ENCODE results near the gene DDA1.
"Not testable (repeated sequence)": the region's sequence is repeated elsewhere in the genome, so short reads cannot be mapped to it uniquely, and the experiment has no call there.

DDA1 gene

DNA sequence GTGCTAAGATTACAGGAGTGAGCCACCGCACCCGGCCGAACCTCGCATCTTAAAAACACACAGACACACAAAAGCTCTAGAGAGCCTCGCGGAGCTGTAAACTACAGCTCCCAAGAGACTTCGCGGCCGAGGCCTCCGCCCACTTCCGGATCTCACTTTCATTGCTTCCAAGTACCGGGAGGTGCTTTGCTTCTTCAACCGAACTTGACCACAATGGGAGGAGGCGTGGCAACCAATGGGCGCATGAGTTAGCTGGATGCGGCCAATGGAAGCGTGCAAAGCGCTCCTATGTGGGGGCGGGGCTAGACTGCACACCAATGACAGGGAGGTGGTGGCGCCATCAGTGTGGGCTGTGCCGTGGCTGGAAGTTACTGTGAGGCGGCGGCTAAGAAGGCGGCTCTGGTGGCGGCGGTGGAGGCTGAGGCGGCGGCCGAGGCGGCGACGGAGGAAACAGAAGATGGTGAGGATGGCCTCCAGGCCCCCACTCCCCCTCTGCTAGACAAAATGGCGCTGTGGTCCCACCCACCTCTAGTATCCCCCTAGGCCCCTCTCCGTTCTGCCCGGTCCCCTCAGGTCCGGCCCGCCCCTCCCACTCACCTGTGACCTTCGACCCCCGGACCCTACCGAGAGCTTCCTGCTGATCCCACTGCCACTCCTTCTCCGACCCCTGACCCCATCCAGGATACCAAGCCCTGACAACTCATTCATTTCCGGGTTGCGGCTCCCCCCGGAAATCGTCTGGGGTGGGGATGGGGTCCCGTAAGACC lies at the start of gene DDA1:
TSS of gene DDA1 (plus strand) at position 366 of the 767 bp plus-strand sequence. CDS start at position 458, 92 bp downstream.
- Mint-ChIP-seq H3K36me3 (peaks cover 57% of the 10 kb centered on the region), H3K9me3 (no peaks in the 10 kb centered on the region), H3K4me3 (peak within 1 kb of the TSS; percentile 88), H3K4me1 (peaks cover 55% of the 10 kb centered on the region), H3K27ac (peak within 1 kb of the TSS; percentile 91)
- peak; percentile 87 to 98 for DNase-seq (ENCODE audit: low spot score in 2 of 2)
- peak; percentile 84 for ATAC-seq

DNA sequence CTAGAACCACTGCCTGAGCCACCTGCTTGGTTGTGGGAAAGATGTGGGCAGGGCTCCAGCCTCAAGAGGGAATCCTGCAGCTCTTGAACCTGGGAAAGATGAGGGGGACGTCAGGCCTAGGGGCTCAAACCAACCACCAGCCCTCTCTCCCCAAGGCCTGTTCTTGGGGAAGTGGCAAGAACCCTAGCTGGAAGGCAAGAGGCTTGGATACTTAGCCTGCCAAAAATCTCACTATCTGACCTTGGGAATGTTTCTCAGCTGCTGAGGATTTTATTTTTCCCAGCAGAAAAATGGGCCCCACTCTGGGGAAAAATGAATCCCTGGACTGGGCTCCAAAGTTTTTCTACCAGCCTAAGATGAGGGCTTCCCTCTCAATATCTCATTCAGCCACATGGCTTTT lies 49.4 kb upstream of the DDA1 start:
- DNase-seq (ENCODE audit: low spot score in 2 of 2): no peak
- Mint-ChIP-seq H3K4me3 (no peak overlapping the region), H3K9me3 (no peaks in the 10 kb centered on the region), H3K4me1 (peaks cover 13% of the 10 kb centered on the region), H3K27ac (no peak overlapping the region), H3K36me3 (peaks cover 4% of the 10 kb centered on the region)
- no peak for ATAC-seq

GRCh38 chr19:17260842-17261325 lies 48.5 kb upstream of the DDA1 start:
- DNase-seq (ENCODE audit: low spot score in 2 of 2): peak; percentile 93 to 94

DNA sequence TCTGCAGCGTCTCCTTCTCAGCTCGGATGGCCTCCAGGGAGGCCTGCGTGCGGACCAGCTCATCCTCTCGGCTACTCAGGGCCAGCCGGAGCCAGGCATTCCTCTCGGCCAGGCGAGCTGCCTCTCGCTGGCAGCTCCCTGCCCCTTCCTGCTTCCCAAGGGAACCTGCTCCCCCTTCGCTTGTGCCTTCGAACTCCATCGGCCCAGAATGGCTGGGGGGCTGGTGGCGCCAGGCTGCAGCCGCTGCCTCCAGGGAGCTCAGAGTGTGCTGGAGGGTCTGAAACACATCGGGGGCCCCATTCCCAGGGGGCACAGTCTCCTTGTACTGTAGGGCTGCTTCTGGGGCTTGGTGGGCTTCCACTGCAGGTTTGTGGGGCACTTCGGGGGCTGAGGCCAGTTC lies 46.8 kb upstream of the DDA1 start:
- Mint-ChIP-seq H3K9me3 (no peaks in the 10 kb centered on the region), H3K4me1 (peaks cover 22% of the 10 kb centered on the region), H3K4me3 (no peak overlapping the region), H3K27ac (no peak overlapping the region), H3K36me3 (peaks cover 12% of the 10 kb centered on the region)
- ATAC-seq (no peak), DNase-seq (ENCODE audit: low spot score in 2 of 2) (no peak)

More at GRCh38 chr19:17260842-17261325, 48.5 kb upstream of the DDA1 start:
- Mint-ChIP-seq H3K27ac (peak overlapping the region; percentile 6), H3K4me3 (no peak overlapping the region), H3K9me3 (no peaks in the 10 kb centered on the region), H3K4me1 (peaks cover 13% of the 10 kb centered on the region), H3K36me3 (peaks cover 4% of the 10 kb centered on the region)
- peak; percentile 98 for ATAC-seq

DNA sequence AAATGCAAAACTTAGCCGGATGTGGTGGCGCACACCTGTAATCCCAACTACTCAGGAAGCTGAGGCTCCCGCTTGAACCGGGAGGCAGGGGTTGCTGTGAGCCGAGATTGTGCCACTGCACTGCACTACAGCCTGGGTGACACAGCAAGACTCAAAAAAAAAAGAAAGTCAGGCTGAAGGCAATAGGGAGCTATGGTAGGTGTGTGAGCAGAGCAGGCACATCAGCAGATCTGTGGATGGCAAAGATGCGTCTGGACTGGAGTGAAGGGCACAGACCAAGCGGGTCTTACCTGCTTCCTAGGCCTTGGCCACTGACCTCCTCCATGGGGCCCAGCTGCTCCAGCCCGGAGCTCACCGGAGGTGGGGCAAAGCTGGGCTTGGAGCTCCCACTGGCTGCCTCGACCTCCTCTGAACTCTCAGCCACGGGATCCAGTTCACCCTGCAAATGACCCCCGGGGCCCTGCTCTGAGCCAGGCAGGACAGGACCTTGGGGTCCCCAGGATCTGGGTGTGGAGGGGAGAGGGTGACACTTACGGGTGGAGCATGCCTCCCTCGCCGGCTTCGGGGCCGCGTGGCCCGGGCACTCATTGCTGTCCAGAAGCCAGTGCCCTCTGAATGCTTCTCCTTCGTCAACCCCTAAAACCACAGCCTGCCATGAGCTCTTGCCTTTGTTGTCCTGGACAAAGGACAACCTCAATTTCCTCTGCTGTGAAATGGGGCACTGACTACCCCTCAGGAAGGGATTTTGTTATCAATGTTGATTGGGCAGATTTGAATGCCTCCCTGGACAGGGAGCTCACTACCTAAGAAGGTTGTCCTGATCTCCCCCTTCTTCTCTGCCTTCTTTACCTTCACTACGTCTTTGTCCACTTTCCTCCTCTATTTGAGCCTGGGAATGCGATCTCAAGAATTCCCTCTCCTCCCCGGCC lies 45.4 kb upstream of the DDA1 start:
- ATAC-seq: no peak
- Mint-ChIP-seq H3K27ac (peak overlapping the region; percentile 80), H3K36me3 (peaks cover 21% of the 10 kb centered on the region), H3K9me3 (no peaks in the 10 kb centered on the region), H3K4me1 (peaks cover 22% of the 10 kb centered on the region), H3K4me3 (no peak overlapping the region)
- DNase-seq (ENCODE audit: low spot score in 2 of 2): no peak

DNA sequence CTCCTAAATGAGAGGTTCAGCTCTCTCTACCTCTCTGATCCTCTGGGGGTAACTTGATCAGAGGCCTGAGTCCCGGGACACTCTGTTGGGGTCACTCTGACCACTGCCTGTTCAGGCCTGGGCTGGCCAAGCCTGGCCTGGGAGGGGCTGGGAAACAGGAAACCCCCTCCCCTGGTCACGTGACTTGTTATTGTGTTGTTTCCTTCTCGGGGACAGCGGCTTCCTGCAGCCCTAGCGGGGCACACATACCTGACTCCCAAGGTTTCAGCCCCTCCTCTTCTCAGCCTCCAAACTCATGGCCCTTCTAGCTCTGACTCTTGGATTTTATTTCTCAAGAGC lies 44.8 kb upstream of the DDA1 start, which contains the start of gene USHBP1:
TSS of gene USHBP1 (minus strand) at position 105 of the 339 bp plus-strand sequence. CDS start 446 bp downstream, outside the sequence.
- DNase-seq (ENCODE audit: low spot score in 2 of 2) (no peak), ATAC-seq (no peak)
- Mint-ChIP-seq H3K27ac (peak within 1 kb of the TSS; percentile 80), H3K9me3 (no peaks in the 10 kb centered on the region), H3K4me3 (no peak within 1 kb of the TSS), H3K36me3 (peaks cover 27% of the 10 kb centered on the region), H3K4me1 (peaks cover 22% of the 10 kb centered on the region)

DNA sequence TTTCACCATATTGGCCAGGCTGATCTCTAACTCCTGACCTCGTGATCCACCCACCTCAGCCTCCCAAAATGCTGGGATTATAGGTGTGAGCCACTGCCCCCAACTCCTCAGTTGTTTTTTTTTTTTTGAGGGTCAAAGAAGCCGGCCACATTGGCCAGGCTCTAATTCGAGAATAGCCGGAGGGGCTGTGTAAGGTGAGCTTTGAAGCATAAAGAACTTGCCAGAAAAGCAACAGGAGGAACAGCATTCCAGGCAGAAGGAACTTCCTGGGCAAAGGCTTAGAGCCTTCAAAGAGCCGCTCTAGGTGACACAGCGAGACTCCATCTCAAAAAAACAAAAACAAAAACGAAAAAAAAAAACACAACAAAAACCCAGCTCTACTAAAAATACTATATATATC lies 43.3 kb upstream of the DDA1 start:
- Mint-ChIP-seq H3K4me3 (no peak overlapping the region), H3K36me3 (peaks cover 41% of the 10 kb centered on the region), H3K4me1 (peaks cover 15% of the 10 kb centered on the region), H3K27ac (no peak overlapping the region), H3K9me3 (no peaks in the 10 kb centered on the region)
- ATAC-seq: no peak
- no peak for DNase-seq (ENCODE audit: low spot score in 2 of 2)

DNA sequence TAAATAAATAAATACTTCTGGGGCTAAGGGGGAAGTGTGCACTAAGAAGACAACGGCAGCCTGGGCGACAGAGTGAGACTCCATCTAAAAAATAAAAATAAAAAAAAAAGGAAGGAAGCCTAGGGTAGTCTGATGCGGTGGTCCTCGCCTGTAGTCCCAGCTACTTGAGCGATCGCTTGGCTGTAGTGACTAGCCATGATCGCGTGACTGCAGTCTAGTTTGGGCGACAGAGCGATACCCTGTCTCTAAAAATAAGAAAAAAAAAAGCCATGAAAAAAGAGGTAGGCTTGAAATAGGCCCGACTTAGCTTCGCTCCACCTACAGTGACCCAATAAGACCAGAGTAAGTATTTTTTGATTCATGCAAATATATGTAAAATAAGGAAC lies 42.8 kb upstream of the DDA1 start:
- ATAC-seq (peak; percentile 0), DNase-seq (ENCODE audit: low spot score in 2 of 2) (no peak)
- Mint-ChIP-seq H3K4me1 (peaks cover 12% of the 10 kb centered on the region), H3K4me3 (peak overlapping the region; percentile 79), H3K9me3 (no peaks in the 10 kb centered on the region), H3K36me3 (peaks cover 47% of the 10 kb centered on the region), H3K27ac (peak overlapping the region; percentile 79)

GRCh38 chr19:17266975-17267788 lies 42.2 kb upstream of the DDA1 start, which contains the start of gene BABAM1:
TSS of gene BABAM1 (plus strand) at chr19:17267443. CDS start at chr19:17268807, 1,364 bp downstream.
- Mint-ChIP-seq H3K4me3 (peak within 1 kb of the TSS; percentile 79), H3K27ac (peak within 1 kb of the TSS; percentile 79), H3K9me3 (no peaks in the 10 kb centered on the region), H3K36me3 (peaks cover 53% of the 10 kb centered on the region), H3K4me1 (peaks cover 12% of the 10 kb centered on the region)
- peak; percentile 95 for ATAC-seq
- peak; percentile 70 to 94 for DNase-seq (ENCODE audit: low spot score in 2 of 2)

GRCh38 chr19:17268754-17269153 lies 40.6 kb upstream of the DDA1 start:
- ATAC-seq (no peak), DNase-seq (ENCODE audit: low spot score in 2 of 2) (no peak)
- peaks cover 66% of the 10 kb centered on the region for H3K36me3 Mint-ChIP-seq
- H3K4me1 Mint-ChIP-seq: peaks cover 12% of the 10 kb centered on the region
- H3K27ac Mint-ChIP-seq: no peak overlapping the region
- no peaks in the 10 kb centered on the region for H3K9me3 Mint-ChIP-seq
- peak overlapping the region; percentile 79 for H3K4me3 Mint-ChIP-seq

- H3K4me1 Mint-ChIP-seq; DNase-seq (ENCODE audit: low spot score in 2 of 2); H3K27ac Mint-ChIP-seq; ATAC-seq; H3K4me3 Mint-ChIP-seq; H3K9me3 Mint-ChIP-seq: not testable (repeated sequence)
- peaks cover 84% of the 10 kb centered on the region for H3K36me3 Mint-ChIP-seq
Observed at GRCh38 chr19:17274892-17275291, 34.5 kb upstream of the DDA1 start.

- H3K4me1 Mint-ChIP-seq: no peaks in the 10 kb centered on the region
- H3K9me3 Mint-ChIP-seq: no peaks in the 10 kb centered on the region
- DNase-seq (ENCODE audit: low spot score in 2 of 2): no peak
- no peak overlapping the region for H3K27ac Mint-ChIP-seq
- no peak for ATAC-seq
- no peak overlapping the region for H3K4me3 Mint-ChIP-seq
- peaks cover 77% of the 10 kb centered on the region for H3K36me3 Mint-ChIP-seq
Observed at GRCh38 chr19:17275441-17276175, 33.8 kb upstream of the DDA1 start.

GRCh38 chr19:17279436-17279835 lies 29.9 kb upstream of the DDA1 start:
- no peak overlapping the region for H3K27ac Mint-ChIP-seq
- no peak overlapping the region for H3K4me3 Mint-ChIP-seq
- no peak for DNase-seq (ENCODE audit: low spot score in 2 of 2)
- peaks cover 14% of the 10 kb centered on the region for H3K4me1 Mint-ChIP-seq
- H3K36me3 Mint-ChIP-seq: peaks cover 49% of the 10 kb centered on the region
- ATAC-seq: no peak
- no peaks in the 10 kb centered on the region for H3K9me3 Mint-ChIP-seq
